ENCODE measurements around the gene C1orf174. TPM values are rescaled to one million over a fixed set of nuclear protein-coding genes. Genes with fewer than 3 reads are reported as not detected.

Gene C1orf174
- total RNA-seq, 1 experiment from 2014 or later = 41.2 TPM

GRCh38 chr1:3900969-3901529, 977 bp upstream of the C1orf174 start:
- H3K9me3 ChIP-seq (ENCODE audit: control insufficient read depth, insufficient read depth, low read depth, low read length) = no peaks in the 10 kb centered on the region; the same call in 1 of the 2 replicates
- ATAC-seq (peak; percentile 88), DNase-seq (ENCODE audit: low read depth, low spot score) (peak; percentile 83)
- in situ Hi-C loops (cut with HindIII; ENCODE audit: low pct_unique_long_range_greater_than_20kb, low sequenced_read_pairs) (no loop called here), intact Hi-C loops (cut with micrococcal nuclease; ENCODE audit: unreplicated experiment) (loop anchor here (1.0 kb wide), 1 partner anchor 44 kb away; the partner anchor contains the start of genes CEP104 and DFFB)
- H3K36me3 ChIP-seq (ENCODE audit: control insufficient read depth, insufficient read depth, low read length) = no peaks in the 10 kb centered on the region; the same call in 1 of the 2 replicates
- H3K4me1 ChIP-seq (ENCODE audit: control insufficient read depth, insufficient read depth, low read length) = no peaks in the 10 kb centered on the region
- CTCF ChIA-PET = no interaction called here
- no peaks in the 10 kb centered on the region for H3K27me3 ChIP-seq (ENCODE audit: control insufficient read depth, insufficient read depth, low read length)
- H3K4me3 ChIP-seq (ENCODE audit: low read depth in 2 of 2, low read length in 2 of 2) = peak overlapping the region; percentile 87 to 96
- POLR2A ChIA-PET = no interaction called here
- H3K27ac ChIP-seq (ENCODE audit: low read length) = peak overlapping the region; percentile 94
- no TSS peak for BruUV-seq (replicated peaks)
- TF ChIP-seq CTCF (IDR thresholded peaks at IDR 0.05) (no peak), SIN3A (IDR thresholded peaks at IDR 0.05; ENCODE audit: borderline replicate concordance, insufficient read depth, low read depth, low read length) (no peak), TCF7L2 (IDR thresholded peaks at IDR 0.05; ENCODE audit: low read depth, low read length) (no peak), POLR2AphosphoS5 (IDR thresholded peaks at IDR 0.05; ENCODE audit: low read depth, low read length) (no peak), REST (IDR thresholded peaks at IDR 0.05; ENCODE audit: insufficient read depth in 1 of 2, low read depth in 2 of 2, low read length in 1 of 2) (no peak; a peak in 1 of 4 replicates)

- Histone ChIP-seq H3K27ac (ENCODE audit: low read length) (peak overlapping the region; percentile 94), H3K4me3 (ENCODE audit: low read depth in 2 of 2, low read length in 2 of 2) (peak overlapping the region; percentile 87 to 96), H3K9me3 (ENCODE audit: control insufficient read depth, insufficient read depth, low read depth, low read length) (no peaks in the 10 kb centered on the region; the same call in 1 of the 2 replicates), H3K27me3 (ENCODE audit: control insufficient read depth, insufficient read depth, low read length) (no peaks in the 10 kb centered on the region), H3K36me3 (ENCODE audit: control insufficient read depth, insufficient read depth, low read length) (no peaks in the 10 kb centered on the region; the same call in 1 of the 2 replicates), H3K4me1 (ENCODE audit: control insufficient read depth, insufficient read depth, low read length) (no peaks in the 10 kb centered on the region)
- CTCF ChIA-PET = no interaction called here
- in situ Hi-C loops (cut with HindIII; ENCODE audit: low pct_unique_long_range_greater_than_20kb, low sequenced_read_pairs) (no loop called here), intact Hi-C loops (cut with micrococcal nuclease; ENCODE audit: unreplicated experiment) (loop anchor here (1.0 kb wide), 1 partner anchor 42 kb away; the partner anchor contains the start of genes CEP104 and DFFB)
- ATAC-seq (no peak), DNase-seq (ENCODE audit: low read depth, low spot score) (no peak)
- TF ChIP-seq REST (IDR thresholded peaks at IDR 0.05; ENCODE audit: insufficient read depth in 1 of 2, low read depth in 2 of 2, low read length in 1 of 2) (no peak), CTCF (IDR thresholded peaks at IDR 0.05) (no peak), POLR2AphosphoS5 (IDR thresholded peaks at IDR 0.05; ENCODE audit: low read depth, low read length) (no peak), SIN3A (IDR thresholded peaks at IDR 0.05; ENCODE audit: borderline replicate concordance, insufficient read depth, low read depth, low read length) (no peak), TCF7L2 (IDR thresholded peaks at IDR 0.05; ENCODE audit: low read depth, low read length) (no peak)
- POLR2A ChIA-PET = interaction anchor here (0.6 to 0.8 kb wide), 2 partner anchors 96 to 1030 kb away, joined by 12 to 15 read pairs; no protein-coding TSS in a partner anchor
- no TSS peak for BruUV-seq (replicated peaks)
Observed at GRCh38 chr1:3899754-3900149, 320 bp downstream of the C1orf174 start.

Measured in Panc1 (cell line).